Hindlimb muscle (tissue), 1 donor: ENCODE data around the gene HOXA13. TPM values are rescaled to one million over a fixed set of nuclear protein-coding genes. Genes with fewer than 3 reads are reported as not detected.

Source experiments
- DNase-seq: peaks from one replicate; pipeline ENCODE4 v3.0.0-alpha.2; 2013
- polyA plus RNA-seq: library from polyadenylated mRNA; unstranded; fragments of 120-200 nt; gene quantifications from one replicate; pipeline ENCODE4 v1.2.1, GENCODE V29; 2013; ENCODE audit not compliant: insufficient read length

The HOXA13 gene
- polyA plus RNA-seq, 1 donor = not detected

DNA sequence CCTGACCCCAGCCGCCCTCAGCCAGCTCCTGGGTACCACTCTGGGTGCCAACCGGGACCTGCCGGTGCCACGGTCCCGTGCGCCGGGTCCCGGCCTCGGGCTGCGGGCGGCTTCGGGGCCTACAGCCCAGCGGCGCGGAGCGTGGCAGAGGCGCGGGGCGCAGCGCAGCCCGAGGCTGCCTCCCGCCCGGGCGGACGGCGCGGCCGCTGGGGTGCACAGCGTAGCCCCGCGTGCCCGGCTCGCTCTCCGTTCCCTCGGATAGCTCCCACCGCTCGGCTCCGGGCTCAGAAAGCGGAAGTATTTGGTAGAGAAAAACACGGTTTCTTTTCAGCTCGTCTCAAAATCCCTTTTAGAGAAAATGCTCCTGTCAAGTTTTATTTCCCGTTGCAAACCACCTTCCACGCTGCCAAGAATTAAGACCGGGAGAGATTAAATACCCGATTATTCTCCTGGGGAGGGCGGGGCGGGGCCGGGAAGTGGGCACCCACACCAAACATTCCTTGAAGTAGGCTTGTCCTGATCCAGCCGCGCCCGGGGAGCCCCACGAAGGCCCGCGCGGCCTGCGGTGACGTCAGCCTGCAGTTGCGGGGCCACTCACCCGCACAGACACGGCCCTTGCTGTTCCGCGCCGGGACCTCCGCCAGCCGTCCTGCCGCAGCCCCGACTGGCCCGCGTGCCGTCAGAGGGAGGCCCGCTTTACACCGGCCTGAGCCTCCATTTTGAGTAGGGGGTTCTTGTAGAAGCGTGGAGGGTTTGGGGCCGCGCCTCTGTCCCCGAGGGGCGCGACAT lies 7.2 kb downstream of the HOXA13 start:
- DNase-seq = no peak

DNA sequence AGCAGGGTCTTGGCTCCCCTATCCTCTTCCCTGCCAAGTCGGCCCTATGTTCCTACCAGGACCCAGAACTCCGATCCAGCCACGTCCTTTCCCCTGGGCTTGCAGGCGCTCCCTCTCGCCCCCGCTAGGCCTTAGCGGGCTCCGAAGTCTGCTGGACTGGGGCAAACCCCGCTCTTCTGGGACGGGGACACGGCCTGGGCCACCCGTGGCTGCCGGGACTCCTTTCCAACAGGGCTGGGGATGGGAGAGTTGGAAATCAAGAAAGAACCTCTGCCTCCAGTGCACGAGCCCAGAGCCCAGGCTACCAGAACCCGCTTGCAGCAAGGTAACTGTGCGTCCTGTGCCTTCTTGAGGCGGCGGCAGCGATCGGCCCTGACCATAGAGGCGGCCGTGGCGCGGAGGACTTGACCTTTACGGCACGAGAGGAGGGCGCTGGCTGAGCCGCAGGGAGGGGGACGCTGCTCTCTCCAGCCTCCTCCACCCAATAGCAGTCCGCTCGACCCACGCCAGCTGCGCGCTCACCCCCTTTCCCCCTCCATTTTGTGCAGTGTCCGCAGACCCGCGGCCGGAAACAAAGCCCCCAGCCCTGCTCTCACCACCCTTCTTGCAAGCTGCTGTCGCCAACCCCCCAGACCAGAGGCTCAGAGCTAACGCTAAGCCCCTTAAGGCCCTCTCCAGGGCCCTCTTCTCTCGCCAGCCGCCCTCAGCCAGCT lies 7.9 kb downstream of the HOXA13 start:
- DNase-seq = no peak

DNA sequence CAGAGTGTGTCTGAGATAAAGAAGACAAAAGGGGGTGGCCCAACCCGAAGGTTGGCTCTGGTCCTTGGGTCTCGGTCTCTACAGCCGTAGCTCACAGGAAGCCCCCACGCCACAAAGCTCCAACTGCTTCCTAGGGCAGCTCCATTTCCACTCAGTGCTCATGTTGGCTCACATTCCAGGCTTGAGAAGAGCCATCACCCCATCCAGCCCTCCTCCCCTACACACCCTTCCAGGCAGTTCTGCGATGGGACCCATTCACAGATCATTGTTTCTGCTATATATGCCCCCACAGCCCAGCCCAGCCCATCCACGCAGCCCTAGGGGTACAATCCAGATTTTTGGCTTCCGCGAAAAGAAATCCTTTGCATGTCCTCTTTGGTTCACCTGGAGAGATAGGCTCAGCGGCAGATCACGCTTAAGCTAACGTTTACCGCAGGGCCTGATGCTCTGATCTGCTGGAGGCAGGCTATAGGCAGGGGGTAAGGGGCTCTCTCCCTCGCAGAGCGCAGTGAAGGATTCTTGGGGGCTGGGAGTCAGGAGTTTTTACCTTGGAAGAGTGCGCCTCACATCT lies 8.6 kb downstream of the HOXA13 start:
- no peak for DNase-seq

DNA sequence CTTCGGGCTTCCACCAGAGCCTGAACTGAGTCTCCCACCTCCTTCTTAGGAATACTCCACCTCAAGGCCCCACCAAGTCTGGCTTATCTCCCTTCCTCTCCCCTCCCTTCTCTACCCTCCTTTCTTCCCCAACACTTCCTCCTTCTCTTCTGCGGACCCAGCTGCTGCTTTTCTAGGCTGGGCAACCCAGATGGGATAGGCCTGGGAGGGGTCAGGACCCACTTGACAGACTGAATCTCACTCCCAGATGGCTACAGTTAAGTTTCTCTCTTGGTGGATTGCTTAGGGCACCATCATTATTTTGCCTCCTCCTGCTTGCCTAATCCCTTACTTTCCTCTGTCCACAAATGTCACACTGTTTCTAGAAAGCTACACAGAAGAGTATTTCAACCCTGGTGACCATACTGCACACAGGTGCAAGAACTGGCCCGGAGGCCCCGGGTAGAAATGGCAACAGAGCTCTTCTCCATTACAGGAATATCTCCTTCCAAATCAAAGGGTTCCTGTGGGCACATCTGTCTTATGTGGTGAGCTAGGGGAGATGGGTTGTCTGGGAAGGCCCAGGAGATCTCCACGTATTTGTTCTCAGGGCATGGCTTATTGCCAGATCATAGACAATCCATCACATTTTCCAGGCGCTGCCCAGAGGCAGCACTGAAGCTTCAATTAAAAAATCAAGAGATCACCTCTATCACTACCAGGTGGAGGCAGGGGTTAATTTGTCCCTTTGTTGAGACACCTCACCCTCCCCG lies 9.7 kb downstream of the HOXA13 start:
- no peak for DNase-seq

DNA sequence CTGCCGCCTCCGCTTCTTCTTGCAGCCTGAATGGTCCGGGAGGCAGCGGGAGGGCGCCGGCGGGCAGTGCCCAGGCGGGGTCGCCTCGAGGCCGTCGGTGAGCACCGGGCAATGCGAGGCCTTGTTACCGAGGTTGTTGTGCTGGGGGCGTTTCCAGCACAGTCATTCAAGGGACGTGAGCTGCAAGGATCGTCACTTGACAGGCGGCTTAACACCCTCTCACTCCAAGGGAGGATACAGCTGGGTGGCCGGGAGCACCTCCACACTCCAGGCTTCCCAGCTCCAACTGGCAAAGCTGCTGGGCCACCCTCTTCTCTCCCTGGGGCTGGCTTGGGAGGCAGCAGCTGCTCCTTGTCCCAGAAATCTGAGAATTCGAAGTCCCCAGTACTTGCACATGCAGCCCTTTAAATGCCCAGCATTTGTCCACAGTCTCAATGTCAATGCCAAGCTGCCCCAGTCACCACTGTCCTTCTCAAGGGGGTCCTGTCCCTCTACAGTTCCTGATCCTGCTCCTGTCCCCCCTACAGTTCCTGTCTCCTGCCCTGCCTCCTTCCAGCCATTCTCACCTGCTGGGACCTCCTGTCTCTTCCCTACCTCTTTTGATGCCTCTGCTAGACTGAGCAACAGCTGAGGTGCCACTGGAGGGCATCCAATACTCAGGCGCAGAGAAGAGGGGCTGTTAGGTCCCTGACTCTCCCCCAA lies 10.4 kb downstream of the HOXA13 start:
- DNase-seq = no peak

DNA sequence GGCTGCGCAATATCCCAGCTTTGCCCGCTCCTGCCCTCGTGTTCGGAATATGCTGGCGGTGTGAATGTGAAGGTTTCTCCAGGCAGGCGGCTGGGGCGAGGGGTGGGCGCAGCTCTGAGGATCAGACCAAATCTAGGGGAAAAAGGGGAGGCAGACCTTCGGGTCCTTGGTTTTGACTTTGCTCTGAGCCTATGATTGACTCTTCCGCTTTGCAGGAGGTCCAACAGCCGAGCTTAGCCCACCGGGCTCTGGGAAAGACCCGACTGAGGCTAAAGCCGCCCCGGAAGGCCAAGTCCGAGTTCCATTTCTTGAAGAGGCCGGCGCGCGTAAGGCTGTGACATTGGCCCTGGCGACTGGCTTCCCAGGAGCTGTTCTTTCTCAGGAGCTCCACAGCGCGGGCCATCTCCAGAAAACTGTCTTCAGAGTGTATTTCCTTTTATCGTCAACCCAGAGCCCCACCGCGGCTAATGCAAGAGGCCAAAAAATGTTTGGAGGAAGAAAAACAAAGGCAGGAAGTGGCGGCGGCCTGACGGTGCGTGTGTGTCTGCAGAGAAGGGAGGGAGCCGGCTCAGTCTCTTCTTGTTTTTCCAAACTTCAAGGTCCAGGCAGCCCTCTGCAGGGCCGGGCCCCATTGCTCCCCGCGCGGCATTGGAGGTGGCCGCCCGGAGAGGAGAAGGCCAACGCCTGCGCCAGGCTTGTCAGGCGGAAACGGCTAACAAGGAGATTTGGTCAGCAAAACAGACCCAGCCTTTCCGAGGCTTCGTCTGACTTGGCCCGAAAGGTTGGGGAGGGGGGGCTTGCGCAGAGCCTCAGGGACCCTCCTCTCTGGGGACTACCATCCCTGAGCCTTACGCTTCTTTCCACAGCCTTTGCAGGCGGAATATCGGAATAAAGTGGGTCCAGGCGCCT lies 11.3 kb downstream of the HOXA13 start:
- DNase-seq = no peak

DNA sequence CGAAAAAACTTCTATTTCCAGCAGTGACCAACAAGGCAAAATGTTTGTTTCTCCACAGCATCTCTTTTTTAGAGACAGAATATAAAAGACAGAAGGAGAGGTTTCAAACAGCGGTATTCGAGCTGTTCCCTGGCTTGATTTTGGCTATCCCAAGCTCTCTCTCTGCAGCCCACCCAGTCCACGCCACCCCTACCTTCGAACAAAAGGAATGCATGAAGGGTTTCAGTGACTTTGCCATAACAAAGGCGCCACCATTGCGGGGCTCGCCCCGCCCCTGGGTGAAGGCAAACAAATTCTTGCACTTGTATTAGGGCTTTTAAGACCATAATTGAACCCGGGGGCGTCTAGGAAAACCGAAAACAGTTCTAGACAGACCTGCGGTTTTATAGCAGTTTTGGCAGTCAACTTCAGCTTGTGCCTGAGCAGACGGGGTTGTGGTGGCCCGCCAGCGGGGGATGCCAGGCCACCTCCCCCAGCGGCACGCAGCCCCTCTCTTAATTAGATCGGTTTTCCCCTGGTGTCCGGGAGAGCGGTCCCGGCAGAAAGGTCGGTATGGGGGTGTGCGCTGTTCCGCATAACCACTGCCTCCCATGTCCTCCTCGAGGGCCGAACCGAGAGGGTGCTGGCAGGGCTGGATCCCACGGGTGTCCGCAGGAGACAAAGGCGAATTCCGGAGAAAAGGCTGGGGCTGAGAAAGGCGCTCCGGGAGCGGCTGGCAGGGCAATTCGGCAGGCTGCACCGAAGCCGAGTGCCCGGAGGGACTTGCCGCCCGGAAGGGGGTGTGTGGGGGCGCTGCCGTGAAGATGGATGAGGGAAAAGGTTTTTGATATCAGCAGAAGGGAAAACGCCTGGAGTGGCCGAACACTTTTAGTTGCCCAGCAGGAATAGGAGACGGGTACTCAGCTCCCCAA lies 12.2 kb downstream of the HOXA13 start:
- DNase-seq = no peak

DNA sequence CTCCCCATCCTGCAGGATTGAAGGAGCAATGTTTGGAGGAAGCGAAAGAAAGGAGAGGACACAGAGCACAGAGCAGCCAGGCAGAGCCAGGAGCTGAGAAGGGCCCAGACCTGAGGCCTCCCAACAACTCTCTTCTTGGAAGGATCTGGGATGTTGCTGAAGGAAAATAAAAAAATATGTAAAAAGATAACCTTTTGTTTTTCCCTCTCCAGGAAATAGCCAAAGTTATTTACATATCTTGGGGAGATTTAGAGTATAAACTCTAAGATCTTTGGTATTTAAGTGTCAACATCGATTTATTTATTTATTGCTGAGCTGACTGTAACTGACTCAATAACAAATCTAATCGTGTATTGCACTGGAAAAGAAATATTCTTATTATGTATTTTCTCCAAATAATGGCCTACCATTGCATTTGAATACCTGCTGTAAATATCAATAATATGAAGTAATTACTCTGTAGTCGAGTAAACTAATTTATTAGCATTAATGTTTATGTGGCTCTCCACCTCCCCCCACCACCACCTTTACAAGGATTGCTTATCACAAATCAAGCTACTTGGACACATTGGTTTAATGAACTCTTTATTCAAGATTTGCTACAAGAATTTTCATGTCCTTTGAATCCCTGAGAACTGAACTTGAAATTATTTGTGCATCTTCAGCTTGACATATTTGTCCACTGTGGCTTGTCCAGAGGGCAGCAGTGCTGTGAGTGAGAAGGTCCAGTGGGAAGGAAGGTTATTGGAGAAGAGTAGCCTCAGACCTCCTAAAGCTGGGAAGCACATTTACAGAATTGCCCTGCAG lies 13.0 kb downstream of the HOXA13 start:
- DNase-seq = no peak

DNA sequence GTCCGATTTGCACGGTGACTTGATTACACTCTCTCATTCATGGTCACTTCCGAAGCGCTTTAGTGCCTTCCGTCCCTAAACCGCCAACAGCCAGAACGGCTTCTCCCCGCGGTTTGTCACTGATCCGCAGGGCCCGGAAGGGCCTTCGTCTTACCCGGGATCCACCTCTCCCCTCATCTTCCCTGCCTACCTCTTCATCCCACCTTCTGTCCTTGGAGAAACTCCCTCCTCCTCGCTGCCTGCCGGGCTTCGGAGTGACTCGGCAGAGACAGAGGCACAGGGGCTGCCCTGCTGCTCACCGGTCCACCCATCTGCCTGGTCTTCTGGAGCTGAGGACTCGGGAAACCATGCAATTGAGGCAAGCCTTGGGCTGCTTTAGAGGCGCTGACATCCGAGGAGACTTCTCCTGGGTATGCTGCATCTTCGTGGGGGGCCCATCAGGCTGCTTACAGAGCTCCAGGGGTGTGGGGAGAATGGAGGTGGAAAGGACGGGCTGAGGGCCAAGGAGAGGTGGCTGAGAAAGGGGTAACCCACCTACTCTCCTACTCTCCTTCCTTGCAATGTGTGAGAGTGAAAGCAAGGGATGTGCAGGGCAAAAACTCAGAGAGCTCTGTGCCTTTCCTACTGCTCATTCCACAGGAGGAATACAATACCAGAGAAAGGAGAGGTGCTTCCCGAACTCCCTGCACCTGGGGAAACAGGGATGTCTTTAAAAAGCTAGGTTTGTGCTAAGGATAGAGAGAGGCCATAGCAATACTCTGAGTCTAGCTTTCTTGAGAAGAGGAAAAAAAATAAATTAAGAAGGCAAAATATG lies 13.8 kb downstream of the HOXA13 start:
- no peak for DNase-seq

DNA sequence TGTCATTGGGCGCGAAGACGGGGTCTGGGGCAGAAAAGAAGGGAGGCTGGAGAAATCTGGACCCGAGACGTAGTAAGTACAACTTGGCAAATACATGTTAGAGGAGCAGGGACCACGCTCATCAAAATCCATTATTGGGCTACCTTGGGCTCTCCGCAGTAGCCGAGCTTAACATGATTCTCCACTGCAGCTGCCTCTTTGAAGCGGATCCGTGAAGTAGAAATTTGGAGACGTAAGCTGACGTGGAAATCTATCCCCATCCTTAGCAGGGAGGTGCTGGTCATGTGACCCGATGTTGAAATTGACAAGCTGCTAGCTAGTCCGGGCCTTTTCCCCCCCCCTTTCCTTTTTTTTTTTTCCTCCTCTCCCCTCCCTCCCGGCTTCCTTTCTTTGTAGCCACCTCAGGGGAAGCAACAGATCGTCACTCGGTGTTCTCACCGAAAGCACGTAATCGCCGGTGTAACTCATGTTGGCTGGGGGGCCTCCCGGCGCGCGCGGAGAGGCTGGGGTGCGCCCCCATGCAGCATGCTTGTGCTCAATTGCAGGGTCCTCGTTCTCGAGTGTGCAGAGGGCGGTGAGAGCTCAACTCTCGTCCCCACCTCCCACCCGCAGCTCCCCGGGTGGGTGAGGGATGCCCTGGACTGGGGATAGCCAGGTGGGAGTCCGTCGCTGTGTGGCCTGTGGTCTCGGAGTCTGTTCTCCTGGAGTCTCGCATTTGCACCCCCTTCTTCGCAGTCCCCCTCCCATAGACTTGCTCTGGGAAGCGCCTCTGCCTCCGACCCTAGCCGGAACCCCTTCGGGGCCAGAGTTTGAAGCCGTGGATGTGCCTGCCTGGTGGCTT lies 14.7 kb downstream of the HOXA13 start, which contains the start of gene HOXA11:
TSS of gene HOXA11 (minus strand) at position 220 of the 841 bp plus-strand sequence. CDS start at position 132, 88 bp downstream.
- no peak for DNase-seq

DNA sequence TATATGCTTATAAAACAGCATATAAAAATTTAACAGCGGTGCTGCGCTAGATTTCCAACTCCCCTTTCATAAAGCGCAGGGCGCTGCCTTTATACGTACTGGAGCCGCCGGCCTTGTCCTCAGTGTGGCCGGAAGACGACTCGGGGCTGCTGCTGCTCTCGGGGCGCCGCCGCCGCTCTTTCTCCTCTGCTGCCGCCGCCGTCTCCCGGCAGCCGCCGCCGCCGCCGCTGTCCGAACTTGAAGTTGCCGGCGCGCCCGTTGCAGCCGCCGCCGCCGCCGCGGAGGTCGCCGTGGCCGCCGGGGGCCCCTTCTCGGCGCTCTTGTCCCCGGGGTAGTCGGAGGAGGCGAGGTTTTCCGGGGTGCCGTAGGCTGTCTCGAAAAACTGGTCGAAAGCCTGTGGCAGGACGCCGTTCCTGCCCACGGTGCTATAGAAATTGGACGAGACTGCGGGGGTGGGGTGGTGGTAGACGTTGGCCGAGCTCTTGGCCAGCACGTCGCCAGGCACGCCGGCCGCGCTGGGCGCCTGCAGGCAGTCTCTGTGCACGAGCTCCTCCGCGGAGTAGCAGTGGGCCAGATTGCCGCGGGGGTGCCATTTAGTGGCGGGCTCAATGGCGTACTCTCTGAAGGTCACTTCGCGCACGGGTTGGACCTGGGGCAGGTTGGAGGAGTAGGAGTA lies 15.4 kb downstream of the HOXA13 start:
- DNase-seq = no peak

DNA sequence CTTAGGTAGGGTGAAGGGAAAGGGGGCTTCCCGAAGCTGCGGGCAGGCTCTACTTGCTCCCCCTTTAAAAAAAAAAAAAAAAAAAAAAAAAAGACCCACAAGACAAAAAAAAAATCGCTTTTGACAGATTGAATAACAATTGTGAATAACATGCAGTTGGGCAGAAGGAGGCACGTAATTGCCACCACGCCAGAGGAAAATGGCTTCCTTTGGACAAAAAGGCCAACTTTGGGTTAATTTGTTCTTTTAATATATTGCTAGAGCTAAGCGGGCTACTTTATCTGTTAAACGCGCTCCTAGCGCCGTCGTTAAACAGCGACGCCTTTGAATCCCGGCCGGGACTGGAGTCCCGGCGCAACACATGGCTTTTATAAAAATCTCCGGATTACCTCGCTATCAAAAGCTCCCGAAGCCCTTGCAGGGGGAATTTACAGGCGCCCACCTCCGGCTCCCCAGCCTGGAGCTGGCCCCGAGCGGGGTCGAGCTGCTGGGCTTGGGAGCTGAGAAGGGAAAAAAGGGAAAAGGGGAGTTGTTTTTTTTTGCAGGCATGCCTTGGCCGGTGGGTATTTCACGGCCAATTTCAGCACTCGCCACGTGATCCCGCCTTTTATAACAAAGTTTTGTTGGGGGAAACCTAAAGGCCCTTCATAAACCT lies 16.1 kb downstream of the HOXA13 start:
- DNase-seq = no peak

DNA sequence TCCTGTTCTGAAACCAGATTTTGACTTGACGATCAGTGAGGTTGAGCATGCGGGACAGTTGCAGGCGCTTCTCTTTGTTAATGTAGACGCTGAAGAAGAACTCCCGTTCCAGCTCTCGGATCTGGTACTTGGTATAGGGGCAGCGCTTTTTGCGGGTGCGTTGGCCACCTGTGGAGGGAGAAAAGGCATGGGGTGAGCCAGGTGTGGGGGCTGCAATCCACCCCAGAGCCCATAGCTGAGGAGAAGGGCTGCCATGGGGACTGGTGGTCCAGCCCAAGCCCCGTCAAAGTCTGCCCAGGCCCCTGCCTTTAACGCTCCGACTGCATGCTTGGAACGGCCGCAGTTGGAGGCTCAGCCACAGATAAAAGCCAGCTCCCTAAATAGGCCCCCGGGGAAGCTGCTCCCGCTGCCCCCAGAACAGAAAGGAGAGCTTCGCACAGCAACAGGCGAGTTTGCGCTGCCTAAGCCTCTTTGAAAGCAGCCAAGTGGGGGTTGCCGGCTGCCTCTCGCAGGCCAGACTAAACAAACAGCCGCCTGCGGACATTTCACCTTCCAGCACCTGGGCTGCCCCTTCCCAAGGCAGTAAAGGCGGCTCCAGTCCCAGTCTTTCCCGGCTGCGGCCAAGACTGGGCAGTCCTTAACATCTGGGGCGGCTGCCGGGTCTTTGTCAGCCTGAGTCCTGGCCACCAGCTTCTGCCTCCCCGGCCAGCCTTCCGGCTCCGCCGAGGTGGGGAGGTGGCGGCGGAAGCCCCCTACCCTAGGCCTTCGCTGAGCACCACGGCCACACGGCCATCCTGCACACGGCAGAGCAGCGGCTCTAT lies 16.8 kb downstream of the HOXA13 start:
- no peak for DNase-seq

DNA sequence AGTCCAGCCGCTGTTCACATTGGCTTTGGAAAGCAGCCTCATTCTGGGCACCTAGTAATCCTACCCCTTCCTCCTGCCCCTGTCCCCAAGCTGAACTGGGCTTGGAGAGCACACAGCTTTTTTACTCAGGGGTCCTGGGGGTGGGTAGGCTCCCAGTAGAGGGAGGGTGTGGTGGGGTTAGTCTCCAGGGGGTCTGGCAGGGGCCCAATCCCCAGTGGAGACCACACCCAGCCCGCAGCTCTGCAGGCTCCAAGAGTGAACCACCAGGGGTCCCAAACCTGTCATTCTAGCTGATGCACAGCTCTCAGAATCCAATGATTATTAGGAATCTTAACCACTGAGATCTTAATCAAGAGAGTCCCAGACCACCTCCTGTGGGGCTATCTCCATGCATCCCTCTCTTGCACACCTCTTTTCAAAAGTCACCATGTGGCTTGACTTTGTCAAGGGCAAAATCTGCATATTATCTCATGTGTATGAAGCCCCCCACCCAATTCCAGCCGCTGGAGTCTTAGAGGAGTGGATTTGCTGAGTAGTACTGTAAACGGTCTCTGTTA lies 17.5 kb downstream of the HOXA13 start:
- DNase-seq = no peak

DNA sequence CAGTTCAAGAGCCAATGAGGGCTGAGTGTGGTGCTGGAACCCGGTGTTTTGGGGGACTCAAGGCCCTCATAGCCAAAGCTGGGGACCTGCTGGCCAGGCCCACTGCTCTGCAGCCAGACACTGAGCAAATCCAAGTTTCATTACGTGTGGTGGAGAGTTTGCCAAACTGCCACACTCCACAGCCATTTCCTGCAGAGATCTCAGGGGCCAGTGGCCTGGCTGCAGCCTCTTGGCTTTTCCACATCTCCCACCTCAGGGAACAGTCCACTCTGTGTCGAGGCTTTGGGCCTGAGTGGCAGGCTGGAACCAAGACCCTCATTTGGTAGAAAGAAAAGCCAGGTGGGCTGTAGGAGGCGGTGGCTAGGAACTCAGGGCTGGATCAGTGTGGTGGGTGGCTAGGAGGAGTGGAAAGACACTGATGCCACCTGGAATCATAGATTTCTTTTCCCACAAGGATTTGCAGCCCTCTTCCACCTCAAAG lies 18.1 kb downstream of the HOXA13 start:
- DNase-seq = no peak
